Measurements from ENCODE around the gene CDSN. TPM values are rescaled to one million over a fixed set of nuclear protein-coding genes. Genes with fewer than 3 reads are reported as not detected.

The CDSN gene
- total RNA-seq (0.20 TPM in 1 of 2 replicates, not detected in the other), polyA plus RNA-seq (not detected in 2 replicates)

GRCh38 chr6:31120151-31120915 lies at the start of gene CDSN:
Gene CDSN (minus strand): TSS chr6:31120446. CDS start chr6:31120419, 27 bp downstream.
- no peak within 1 kb of the TSS for H3K4me3 ChIP-seq
- WGBS (ENCODE audit: low lambda C conversion rate, missing lambda C conversion rate): 90% methylated on average over 10 of the region's 26 CpGs
- H2AFZ ChIP-seq: no peak within 1 kb of the TSS
- H3K27ac ChIP-seq: no peak within 1 kb of the TSS
- H3K79me2 ChIP-seq: no peaks in the 10 kb centered on the region
- no peaks in the 10 kb centered on the region for H3K9me3 ChIP-seq (ENCODE audit: low read depth)
- H3K4me1 ChIP-seq (ENCODE audit: insufficient read depth): peaks cover 8% of the 10 kb centered on the region
- no peak for DNase-seq (ENCODE audit: low spot score)
- H3K9me2 ChIP-seq (replicated peaks; ENCODE audit: insufficient read depth): no peaks in the 10 kb centered on the region
- TF ChIP-seq EZH2phosphoT487 (IDR thresholded peaks at IDR 0.05; ENCODE audit: low read depth, severe bottlenecking, unreplicated experiment): no peak
- TF ChIP-seq CTCF (IDR thresholded peaks at IDR 0.05; ENCODE audit: poor library complexity): no peak
- TF ChIP-seq EZH2 (IDR thresholded peaks at IDR 0.05; ENCODE audit: borderline replicate concordance): no peak
- no peak within 1 kb of the TSS for H3K4me2 ChIP-seq
- no peaks in the 10 kb centered on the region for H3K36me3 ChIP-seq (replicated peaks; ENCODE audit: insufficient read depth, low read depth)
- H3K27me3 ChIP-seq: no peaks in the 10 kb centered on the region
- no peaks in the 10 kb centered on the region for H4K20me1 ChIP-seq (ENCODE audit: insufficient read depth, poor library complexity, severe bottlenecking)

GRCh38 chr6:31169123-31169857 lies 49.0 kb upstream of the CDSN start:
- no peak overlapping the region for H3K4me3 ChIP-seq
- no peak overlapping the region for H3K27ac ChIP-seq
- no peaks in the 10 kb centered on the region for H3K4me1 ChIP-seq (ENCODE audit: insufficient read depth)
- peaks cover 8% of the 10 kb centered on the region for H3K27me3 ChIP-seq
- no peak overlapping the region for H2AFZ ChIP-seq
- no peaks in the 10 kb centered on the region for H3K9me3 ChIP-seq (ENCODE audit: low read depth)
- no peak overlapping the region for H3K4me2 ChIP-seq
- no peaks in the 10 kb centered on the region for H3K79me2 ChIP-seq
- H3K9me2 ChIP-seq (replicated peaks; ENCODE audit: insufficient read depth): no peaks in the 10 kb centered on the region
- WGBS (ENCODE audit: low lambda C conversion rate, missing lambda C conversion rate): 44% methylated on average over 10 of the region's 10 CpGs
- H4K20me1 ChIP-seq (ENCODE audit: insufficient read depth, poor library complexity, severe bottlenecking): no peaks in the 10 kb centered on the region
- no peak for DNase-seq (ENCODE audit: low spot score)
- no peaks in the 10 kb centered on the region for H3K36me3 ChIP-seq (replicated peaks; ENCODE audit: insufficient read depth, low read depth)
- TF ChIP-seq EZH2 (IDR thresholded peaks at IDR 0.05; ENCODE audit: borderline replicate concordance) (no peak), EZH2phosphoT487 (IDR thresholded peaks at IDR 0.05; ENCODE audit: low read depth, severe bottlenecking, unreplicated experiment) (no peak), CTCF (IDR thresholded peaks at IDR 0.05; ENCODE audit: poor library complexity) (no peak)

GRCh38 chr6:31168606-31169005 lies 48.4 kb upstream of the CDSN start:
- Histone ChIP-seq H3K27me3 (peaks cover 8% of the 10 kb centered on the region), H3K79me2 (no peaks in the 10 kb centered on the region), H2AFZ (no peak overlapping the region), H3K27ac (no peak overlapping the region), H3K9me2 (replicated peaks; ENCODE audit: insufficient read depth) (no peaks in the 10 kb centered on the region), H3K4me1 (ENCODE audit: insufficient read depth) (no peaks in the 10 kb centered on the region), H3K9me3 (ENCODE audit: low read depth) (no peaks in the 10 kb centered on the region), H3K4me2 (no peak overlapping the region), H3K4me3 (no peak overlapping the region), H4K20me1 (ENCODE audit: insufficient read depth, poor library complexity, severe bottlenecking) (no peaks in the 10 kb centered on the region), H3K36me3 (replicated peaks; ENCODE audit: insufficient read depth, low read depth) (no peaks in the 10 kb centered on the region)
- TF ChIP-seq CTCF (IDR thresholded peaks at IDR 0.05; ENCODE audit: poor library complexity): no peak
- no peak for TF ChIP-seq EZH2phosphoT487 (IDR thresholded peaks at IDR 0.05; ENCODE audit: low read depth, severe bottlenecking, unreplicated experiment)
- TF ChIP-seq EZH2 (IDR thresholded peaks at IDR 0.05; ENCODE audit: borderline replicate concordance): no peak
- DNase-seq (ENCODE audit: low spot score): no peak
- WGBS (ENCODE audit: low lambda C conversion rate, missing lambda C conversion rate): 54% methylated on average over 3 of the region's 3 CpGs
